Measurements from ENCODE around the gene HIRIP3.

HIRIP3 gene

DNA sequence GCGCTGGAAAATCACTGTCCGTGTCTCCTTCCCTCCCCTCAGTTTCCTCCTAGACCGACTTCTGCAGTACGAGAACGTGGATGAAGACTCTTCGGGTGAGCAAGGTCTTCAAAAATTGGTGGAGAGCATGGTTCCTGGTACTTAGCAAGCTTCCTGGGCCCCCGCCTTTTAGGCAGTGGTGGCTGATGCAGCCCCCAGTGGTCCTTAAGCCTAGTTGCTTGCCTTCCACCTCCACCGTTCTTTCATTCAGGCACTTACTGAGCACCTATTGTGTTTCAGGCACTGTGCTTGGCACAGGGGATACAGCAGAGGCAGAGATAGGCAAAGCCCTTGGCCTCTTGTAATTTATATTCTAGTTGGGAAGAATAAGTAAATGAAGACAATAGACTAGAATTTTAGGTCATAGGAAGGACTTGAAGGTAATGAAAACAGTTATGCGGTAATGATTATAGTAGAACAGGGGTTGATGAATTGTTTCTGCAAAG lies 1.4 kb upstream of the HIRIP3 start:
- no peak for DNase-seq (ENCODE audit: low read depth)

GRCh38 chr16:29995911-29996765 lies 721 bp upstream of the HIRIP3 start, which contains the start of gene INO80E:
Gene INO80E, plus strand, starts transcription at chr16:29996241. Its CDS starts 70 bp downstream, at chr16:29996311.
- peak; percentile 100 for DNase-seq (ENCODE audit: low read depth)

GRCh38 chr16:29994600-29995323 lies 655 bp downstream of the HIRIP3 start:
- peak; percentile 63 for DNase-seq (ENCODE audit: low read depth)

DNA sequence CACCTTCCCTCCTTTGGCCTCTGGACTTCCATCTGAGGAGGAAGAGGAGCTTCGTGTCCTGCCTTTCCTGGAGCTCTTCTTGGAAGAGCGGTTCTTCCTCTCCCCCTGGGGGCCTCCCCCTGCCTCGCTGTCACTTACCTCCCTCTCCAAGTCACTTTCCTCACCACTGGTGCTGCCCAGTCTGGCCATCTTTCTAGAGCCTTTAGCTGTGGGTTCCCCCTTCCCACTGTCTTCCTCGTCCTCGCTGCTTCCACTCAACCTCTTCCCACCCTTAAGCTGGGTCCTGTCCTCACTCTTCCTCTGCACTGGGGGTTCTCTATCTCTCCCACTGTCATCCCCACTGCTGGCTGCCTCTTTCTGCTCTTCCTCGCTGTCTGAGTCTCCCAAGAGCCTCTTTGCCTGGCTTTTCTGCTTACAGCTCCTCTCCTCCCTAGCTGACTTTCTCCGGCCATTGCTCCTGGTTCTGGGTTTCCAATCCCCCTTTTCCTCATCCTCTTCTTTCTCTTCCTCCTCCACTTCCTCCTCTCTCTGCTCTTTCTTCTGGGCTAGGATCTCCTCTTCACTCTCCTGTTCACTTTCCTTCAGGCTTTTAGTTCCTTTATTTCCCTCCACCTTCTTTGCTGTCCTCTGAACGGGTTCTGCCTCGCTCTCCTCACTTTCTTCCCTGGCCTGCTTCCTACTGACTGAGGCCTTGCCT lies 1.4 kb downstream of the HIRIP3 start:
- DNase-seq (ENCODE audit: low read depth) = no peak

DNA sequence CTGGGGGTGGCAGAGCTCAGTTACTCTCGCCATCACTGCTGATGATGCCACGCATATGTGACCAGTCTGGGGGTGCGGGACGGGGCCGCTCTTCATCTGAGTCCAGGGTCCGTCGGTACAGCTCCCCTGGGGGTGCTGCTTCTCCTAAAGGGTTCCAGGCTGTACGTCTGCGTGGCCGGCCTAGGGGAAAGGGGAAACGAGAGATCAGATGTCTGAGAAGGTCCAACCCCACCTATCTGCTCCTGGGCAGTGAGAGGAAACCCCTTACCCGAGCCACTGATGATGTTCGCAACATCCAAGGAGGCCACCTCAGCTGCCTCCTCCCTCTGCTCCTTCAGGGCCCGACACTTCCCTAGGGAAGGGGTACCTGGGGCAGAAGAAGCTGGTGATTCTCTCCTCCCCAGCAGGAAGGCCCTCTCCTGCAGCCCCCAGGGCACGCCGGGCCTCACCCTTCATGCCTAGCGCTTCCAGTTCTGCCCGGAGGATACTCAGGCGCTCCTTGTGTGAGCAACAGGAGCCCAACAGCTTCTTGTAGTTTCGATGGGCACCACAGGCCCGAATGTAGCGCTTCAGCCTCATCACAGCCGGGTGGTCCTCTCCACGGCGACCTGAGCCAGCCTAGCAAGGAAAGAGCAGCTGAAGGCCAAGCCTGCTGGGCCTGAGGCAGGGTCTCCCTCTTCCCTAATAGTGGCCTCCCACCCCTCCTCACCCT lies 2.1 kb downstream of the HIRIP3 start:
- no peak for DNase-seq (ENCODE audit: low read depth)

GRCh38 chr16:29992344-29992967 lies 3.0 kb downstream of the HIRIP3 start:
- DNase-seq (ENCODE audit: low read depth) = no peak

DNA sequence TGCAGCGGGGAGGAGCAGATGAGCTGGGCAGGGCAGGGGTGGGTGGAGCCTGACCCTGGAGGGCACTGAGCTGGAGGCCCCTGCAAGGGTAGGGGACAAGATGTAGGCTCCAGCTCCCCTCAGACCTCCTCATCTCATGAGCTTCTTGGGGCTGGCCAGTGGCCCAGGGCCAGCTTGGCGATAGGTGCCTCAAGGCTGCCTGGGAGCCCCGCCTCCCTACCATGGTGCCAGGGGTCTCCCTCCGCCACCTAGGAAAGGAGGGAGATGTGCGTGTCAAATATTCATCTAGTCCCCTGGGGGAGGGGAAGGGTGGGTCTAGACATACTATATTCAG lies 3.9 kb downstream of the HIRIP3 start:
- DNase-seq (ENCODE audit: low read depth) = no peak

GRCh38 chr16:29990883-29991570 lies 4.4 kb downstream of the HIRIP3 start:
- no peak for DNase-seq (ENCODE audit: low read depth)

- no peak for DNase-seq (ENCODE audit: low read depth)
Observed at GRCh38 chr16:29990034-29990433, 5.4 kb downstream of the HIRIP3 start.

DNA sequence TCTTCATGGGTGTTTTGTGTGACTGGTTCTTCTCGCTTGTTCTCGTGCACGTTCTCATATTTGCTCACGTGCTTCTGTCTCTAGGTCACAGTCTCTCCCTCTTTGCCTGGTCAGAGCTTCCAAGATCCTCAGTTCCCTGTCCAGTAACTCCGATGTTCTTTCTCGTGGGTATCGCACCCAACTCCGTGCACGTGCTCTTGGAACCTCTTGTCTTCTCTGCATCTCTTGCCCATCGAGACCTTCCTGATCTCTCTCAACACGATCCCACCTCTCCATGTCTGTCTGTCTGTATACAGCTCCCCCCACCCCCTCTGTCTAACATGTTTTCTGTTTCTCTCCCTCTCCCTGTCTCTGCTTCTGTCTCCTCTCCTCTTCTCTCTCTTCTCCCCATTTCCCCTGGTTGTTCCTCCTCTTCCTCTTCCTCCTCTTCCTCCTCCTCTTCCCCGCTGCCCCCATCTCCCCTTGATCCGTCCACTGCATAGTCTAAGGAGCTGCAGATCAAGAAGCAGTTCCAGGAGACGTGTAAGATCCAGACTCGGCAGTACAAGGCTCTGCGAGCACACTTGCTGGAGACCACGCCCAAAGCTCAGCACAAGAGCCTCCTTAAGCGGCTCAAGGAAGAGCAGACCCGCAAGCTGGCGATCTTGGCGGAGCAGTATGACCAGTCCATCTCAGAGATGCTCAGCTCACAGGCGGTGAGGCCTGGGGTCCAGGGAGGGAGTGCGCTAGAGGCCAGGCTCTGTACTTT lies 6.1 kb downstream of the HIRIP3 start:
- DNase-seq (ENCODE audit: low read depth) = no peak

DNA sequence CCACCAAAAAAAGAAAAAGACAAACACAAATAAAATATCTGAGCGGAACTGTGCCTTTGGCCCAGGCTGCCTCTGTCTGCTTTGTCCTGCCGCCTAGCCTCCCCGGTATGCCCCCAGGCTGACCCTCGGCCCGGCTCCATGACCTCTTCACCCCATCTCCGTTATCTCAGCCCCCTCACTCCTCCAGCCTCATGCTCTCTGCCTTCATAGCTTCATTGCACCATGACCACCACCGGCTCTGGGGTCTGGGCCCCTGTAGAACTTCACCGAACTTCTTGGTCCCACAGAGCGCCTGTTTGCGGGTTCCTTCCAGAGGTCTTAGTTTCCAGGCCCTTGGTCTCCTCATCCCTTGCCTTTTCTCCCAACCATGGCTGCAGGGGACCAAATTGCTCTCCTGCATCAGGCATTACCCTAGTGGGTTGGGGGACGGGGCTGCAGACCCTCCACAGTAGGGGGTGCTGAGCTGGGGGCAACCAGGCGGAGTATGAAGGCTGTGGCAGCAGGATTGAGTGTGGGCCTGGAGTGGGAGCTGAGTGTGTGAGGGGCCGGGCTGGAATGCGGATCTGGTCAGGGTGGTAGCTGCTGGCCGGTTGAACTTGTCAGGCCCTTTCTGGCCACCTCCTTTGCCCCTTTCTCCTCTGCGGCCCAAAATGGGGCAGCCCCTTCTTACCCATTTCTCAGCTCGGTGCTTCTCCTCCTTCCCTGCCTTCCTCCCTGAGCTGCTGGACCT lies 6.9 kb downstream of the HIRIP3 start:
- DNase-seq (ENCODE audit: low read depth) = no peak

DNA sequence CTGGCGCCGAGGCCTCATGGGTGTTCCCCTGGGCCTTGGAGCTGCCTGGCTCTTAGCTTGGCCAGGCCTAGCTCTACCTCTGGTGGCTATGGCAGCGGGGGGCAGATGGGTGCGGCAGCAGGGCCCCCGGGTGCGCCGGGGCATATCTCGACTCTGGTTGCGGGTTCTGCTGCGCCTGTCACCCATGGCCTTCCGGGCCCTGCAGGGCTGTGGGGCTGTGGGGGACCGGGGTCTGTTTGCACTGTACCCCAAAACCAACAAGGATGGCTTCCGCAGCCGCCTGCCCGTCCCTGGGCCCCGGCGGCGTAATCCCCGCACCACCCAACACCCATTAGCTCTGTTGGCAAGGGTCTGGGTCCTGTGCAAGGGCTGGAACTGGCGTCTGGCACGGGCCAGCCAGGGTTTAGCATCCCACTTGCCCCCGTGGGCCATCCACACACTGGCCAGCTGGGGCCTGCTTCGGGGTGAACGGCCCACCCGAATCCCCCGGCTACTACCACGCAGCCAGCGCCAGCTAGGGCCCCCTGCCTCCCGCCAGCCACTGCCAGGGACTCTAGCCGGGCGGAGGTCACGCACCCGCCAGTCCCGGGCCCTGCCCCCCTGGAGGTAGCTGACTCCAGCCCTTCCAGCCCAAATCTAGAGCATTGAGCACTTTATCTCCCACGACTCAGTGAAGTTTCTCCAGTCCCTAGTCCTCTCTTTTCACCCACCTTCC lies 7.9 kb downstream of the HIRIP3 start:
- no peak for DNase-seq (ENCODE audit: low read depth)

GRCh38 chr16:29986931-29987330 lies 8.5 kb downstream of the HIRIP3 start:
- DNase-seq (ENCODE audit: low read depth) = no peak

DNA sequence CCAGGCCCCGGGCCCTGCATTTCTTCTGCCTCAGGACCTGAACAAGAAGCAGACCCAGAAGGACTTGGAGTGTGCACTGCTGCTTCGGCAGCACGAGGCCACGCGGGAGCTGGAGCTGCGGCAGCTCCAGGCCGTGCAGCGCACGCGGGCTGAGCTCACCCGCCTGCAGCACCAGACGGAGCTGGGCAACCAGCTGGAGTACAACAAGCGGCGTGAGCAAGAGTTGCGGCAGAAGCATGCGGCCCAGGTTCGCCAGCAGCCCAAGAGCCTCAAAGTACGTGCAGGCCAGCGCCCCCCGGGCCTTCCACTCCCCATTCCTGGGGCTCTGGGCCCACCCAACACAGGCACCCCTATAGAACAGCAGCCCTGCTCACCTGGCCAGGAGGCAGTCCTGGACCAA lies 9.2 kb downstream of the HIRIP3 start:
- no peak for DNase-seq (ENCODE audit: low read depth)

DNA sequence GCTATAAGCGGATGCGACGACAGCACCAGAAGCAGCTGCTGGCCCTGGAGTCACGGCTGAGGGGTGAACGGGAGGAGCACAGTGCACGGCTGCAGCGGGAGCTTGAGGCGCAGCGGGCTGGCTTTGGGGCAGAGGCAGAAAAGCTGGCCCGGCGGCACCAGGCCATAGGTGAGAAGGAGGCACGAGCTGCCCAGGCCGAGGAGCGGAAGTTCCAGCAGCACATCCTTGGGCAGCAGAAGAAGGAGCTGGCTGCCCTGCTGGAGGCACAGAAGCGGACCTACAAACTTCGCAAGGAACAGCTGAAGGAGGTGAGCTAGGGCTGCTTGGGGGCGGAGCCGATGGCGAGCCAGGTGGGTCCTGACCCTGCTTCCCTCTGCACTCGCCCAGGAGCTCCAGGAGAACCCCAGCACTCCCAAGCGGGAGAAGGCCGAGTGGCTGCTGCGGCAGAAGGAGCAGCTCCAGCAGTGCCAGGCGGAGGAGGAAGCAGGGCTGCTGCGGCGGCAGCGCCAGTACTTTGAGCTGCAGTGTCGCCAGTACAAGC lies 10.1 kb downstream of the HIRIP3 start:
- DNase-seq (ENCODE audit: low read depth) = no peak

DNA sequence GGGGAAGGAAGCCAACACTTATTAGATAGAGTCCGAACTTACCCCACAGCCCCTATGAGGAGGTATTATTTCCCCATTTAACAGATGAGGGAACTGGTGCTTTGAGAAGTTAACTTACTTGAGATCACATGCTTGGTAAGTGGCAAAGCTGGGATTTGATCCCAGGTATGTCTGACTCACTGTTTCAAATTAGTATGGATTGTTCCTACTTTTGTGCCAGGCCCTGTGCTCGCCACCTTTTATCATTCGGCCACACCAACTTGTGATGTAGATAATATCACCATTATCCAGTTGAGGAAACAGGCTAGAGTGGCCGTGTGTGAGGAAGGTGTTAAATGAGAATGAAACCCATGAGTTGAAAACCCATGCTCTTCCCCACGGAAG lies 10.7 kb downstream of the HIRIP3 start:
- DNase-seq (ENCODE audit: low read depth) = no peak

GRCh38 chr16:29984137-29984763 lies 11.2 kb downstream of the HIRIP3 start:
- no peak for DNase-seq (ENCODE audit: low read depth)
